Activated T-cell treated with anti-CD3 and anti-CD28 coated beads for 4 hours (primary cell): ENCODE results near the gene PSMB5.
"Not testable (repeated sequence)": the region's sequence is repeated elsewhere in the genome, so short reads cannot be mapped to it uniquely, and the experiment has no call there.

Experiments used
- DNase-seq: peaks from one replicate; pipeline ENCODE4 v3.0.0-alpha.2; 2020

PSMB5 gene

GRCh38 chr14:23043145-23043544 is 8.4 kb upstream of the PSMB5 start:
- no peak for DNase-seq

GRCh38 chr14:23042162-23042965 is 7.7 kb upstream of the PSMB5 start, which contains the start of gene PSMB11:
Gene PSMB11 (plus strand): TSS chr14:23042212. CDS start chr14:23042226, 14 bp downstream.
- no peak for DNase-seq

- DNase-seq, result no peak
Measured at GRCh38 chr14:23041729-23042128, 7.0 kb upstream of the PSMB5 start.

GRCh38 chr14:23040100-23040499 is 5.4 kb upstream of the PSMB5 start:
- DNase-seq, result no peak

GRCh38 chr14:23035303-23036144 is 824 bp upstream of the PSMB5 start:
- DNase-seq, result no peak

- DNase-seq, result no peak
Measured at GRCh38 chr14:23033801-23034497, 751 bp downstream of the PSMB5 start.

- DNase-seq, result no peak
Measured at GRCh38 chr14:23033251-23033727, 1.4 kb downstream of the PSMB5 start.

- no peak for DNase-seq
Measured at GRCh38 chr14:23030936-23031335, 3.8 kb downstream of the PSMB5 start.

- DNase-seq, result no peak
Measured at GRCh38 chr14:23028799-23029198, 5.9 kb downstream of the PSMB5 start.

- DNase-seq, result no peak
Measured at GRCh38 chr14:23025151-23025814, 9.4 kb downstream of the PSMB5 start.

- no peak for DNase-seq
Measured at GRCh38 chr14:23024612-23025075, 10.1 kb downstream of the PSMB5 start.

- no peak for DNase-seq
Measured at GRCh38 chr14:23023795-23024152, 10.9 kb downstream of the PSMB5 start.

- DNase-seq, result no peak
Measured at GRCh38 chr14:23023022-23023794, 11.5 kb downstream of the PSMB5 start.

- DNase-seq, result no peak
Measured at GRCh38 chr14:23021889-23022442, 12.7 kb downstream of the PSMB5 start.

GRCh38 chr14:23021434-23021833 is 13.3 kb downstream of the PSMB5 start:
- no peak for DNase-seq

- DNase-seq, result no peak
Measured at GRCh38 chr14:23020143-23021128, 14.3 kb downstream of the PSMB5 start.

GRCh38 chr14:23018107-23018506 is 16.6 kb downstream of the PSMB5 start:
- DNase-seq, result no peak

- DNase-seq, result no peak
Measured at GRCh38 chr14:23017091-23017490, 17.6 kb downstream of the PSMB5 start.

GRCh38 chr14:23015618-23016017 is 19.1 kb downstream of the PSMB5 start:
- DNase-seq, result no peak

- not testable (repeated sequence) for DNase-seq
Measured at GRCh38 chr14:23013749-23014054, 21.0 kb downstream of the PSMB5 start.
